ENCODE results near the gene KCTD2.

GRCh38 chr17:75051941-75052340, 4.9 kb downstream of the KCTD2 start:
- TF ChIP-seq EP300 (IDR thresholded peaks at IDR 0.05) (no peak), POLR2A (IDR thresholded peaks at IDR 0.05) (no peak), POLR2AphosphoS5 (IDR thresholded peaks at IDR 0.05) (no peak)

Measured in stomach (tissue), 4 donors.